Panc1 (cell line): ENCODE measurements around the gene GCSAML.

Source experiments
- CTCF ChIP-seq: fragments of 450-650 bp; IDR thresholded peaks from 2 replicates; pipeline ENCODE4 v1.5.1; 2017; ENCODE audit warnings: mild to moderate bottlenecking
- SIN3A ChIP-seq: IDR thresholded peaks from 2 replicates; pipeline ENCODE4 v1.6.1; 2012; ENCODE audit warnings: low read depth, mild to moderate bottlenecking, low read length, moderate library complexity, borderline replicate concordance; ENCODE audit not compliant: insufficient read depth
- TF ChIP-seq, protein P1 (sequence below), 2 experiments: IDR thresholded peaks; 2 replicates each; pipeline ENCODE4 v1.6.1; 2011 to 2012; ENCODE audit warnings: low read depth in 2 of 2, control low read depth in 1 of 2, low read length in 1 of 2, mild to moderate bottlenecking in 1 of 2, moderate library complexity in 1 of 2; ENCODE audit not compliant: insufficient read depth in 1 of 2

- TF ChIP-seq CTCF (no peak), SIN3A (no peak)
- TF ChIP-seq, protein P1, sequence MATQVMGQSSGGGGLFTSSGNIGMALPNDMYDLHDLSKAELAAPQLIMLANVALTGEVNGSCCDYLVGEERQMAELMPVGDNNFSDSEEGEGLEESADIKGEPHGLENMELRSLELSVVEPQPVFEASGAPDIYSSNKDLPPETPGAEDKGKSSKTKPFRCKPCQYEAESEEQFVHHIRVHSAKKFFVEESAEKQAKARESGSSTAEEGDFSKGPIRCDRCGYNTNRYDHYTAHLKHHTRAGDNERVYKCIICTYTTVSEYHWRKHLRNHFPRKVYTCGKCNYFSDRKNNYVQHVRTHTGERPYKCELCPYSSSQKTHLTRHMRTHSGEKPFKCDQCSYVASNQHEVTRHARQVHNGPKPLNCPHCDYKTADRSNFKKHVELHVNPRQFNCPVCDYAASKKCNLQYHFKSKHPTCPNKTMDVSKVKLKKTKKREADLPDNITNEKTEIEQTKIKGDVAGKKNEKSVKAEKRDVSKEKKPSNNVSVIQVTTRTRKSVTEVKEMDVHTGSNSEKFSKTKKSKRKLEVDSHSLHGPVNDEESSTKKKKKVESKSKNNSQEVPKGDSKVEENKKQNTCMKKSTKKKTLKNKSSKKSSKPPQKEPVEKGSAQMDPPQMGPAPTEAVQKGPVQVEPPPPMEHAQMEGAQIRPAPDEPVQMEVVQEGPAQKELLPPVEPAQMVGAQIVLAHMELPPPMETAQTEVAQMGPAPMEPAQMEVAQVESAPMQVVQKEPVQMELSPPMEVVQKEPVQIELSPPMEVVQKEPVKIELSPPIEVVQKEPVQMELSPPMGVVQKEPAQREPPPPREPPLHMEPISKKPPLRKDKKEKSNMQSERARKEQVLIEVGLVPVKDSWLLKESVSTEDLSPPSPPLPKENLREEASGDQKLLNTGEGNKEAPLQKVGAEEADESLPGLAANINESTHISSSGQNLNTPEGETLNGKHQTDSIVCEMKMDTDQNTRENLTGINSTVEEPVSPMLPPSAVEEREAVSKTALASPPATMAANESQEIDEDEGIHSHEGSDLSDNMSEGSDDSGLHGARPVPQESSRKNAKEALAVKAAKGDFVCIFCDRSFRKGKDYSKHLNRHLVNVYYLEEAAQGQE (IDR thresholded peaks at IDR 0.05; ENCODE audit: insufficient read depth in 1 of 2, low read depth in 2 of 2, low read length in 1 of 2) = no peak
Observed at GRCh38 chr1:247540581-247540980, 8.4 kb upstream of the GCSAML start.
